H9 (cell line): ENCODE measurements around the gene MRPL14. TPM values are rescaled to one million over a fixed set of nuclear protein-coding genes. Genes with fewer than 3 reads are reported as not detected.

ENCODE experiments used
- DNase-seq: peaks from one replicate; pipeline ENCODE4 v3.0.0-alpha.2; 2017
- H2AFZ ChIP-seq: one replicate; pipeline ENCODE4 v1.6.1; 2013; ENCODE audit warnings: mild to moderate bottlenecking, low read length, control low read depth, moderate library complexity
- H2AK5ac ChIP-seq: 2 replicates; pipeline ENCODE4 v1.6.1; 2013; ENCODE audit warnings: low read length, control low read depth, mixed read lengths; ENCODE audit not compliant: insufficient read length
- H2BK120ac ChIP-seq: one replicate; pipeline ENCODE4 v1.6.1; 2013; ENCODE audit warnings: low read depth, mild to moderate bottlenecking, low read length, control low read depth, inconsistent platforms; ENCODE audit not compliant: poor library complexity, severe bottlenecking
- H2BK12ac ChIP-seq: 2 replicates; pipeline ENCODE4 v1.6.1; 2013; ENCODE audit warnings: low read length, control low read depth, mixed read lengths, low read depth; ENCODE audit not compliant: insufficient read length
- H2BK15ac ChIP-seq: 2 replicates; pipeline ENCODE4 v1.6.1; 2013; ENCODE audit warnings: low read depth, low read length, control low read depth
- H2BK20ac ChIP-seq: one replicate; pipeline ENCODE4 v1.6.1; 2013; ENCODE audit warnings: low read depth, mild to moderate bottlenecking, low read length, control low read depth, inconsistent platforms; ENCODE audit not compliant: poor library complexity, severe bottlenecking
- H2BK5ac ChIP-seq: 2 replicates; pipeline ENCODE4 v1.6.1; 2013; ENCODE audit warnings: low read length, control low read depth, mixed read lengths; ENCODE audit not compliant: insufficient read length
- H3K14ac ChIP-seq: 2 replicates; pipeline ENCODE4 v1.6.1; 2013; ENCODE audit warnings: low read length, control low read depth; ENCODE audit not compliant: insufficient read depth
- H3K18ac ChIP-seq: 2 replicates; pipeline ENCODE4 v1.6.1; 2013; ENCODE audit warnings: low read depth, mild to moderate bottlenecking, mixed read lengths, low read length, control low read depth; ENCODE audit not compliant: insufficient read length
- H3K23ac ChIP-seq: 2 replicates; pipeline ENCODE4 v1.6.1; 2013; ENCODE audit warnings: low read length, control low read depth, mixed read lengths, low read depth; ENCODE audit not compliant: insufficient read length
- H3K23me2 ChIP-seq: 2 replicates; pipeline ENCODE4 v1.6.1; 2013; ENCODE audit warnings: low read depth, mild to moderate bottlenecking, mixed read lengths, low read length, control low read depth; ENCODE audit not compliant: insufficient read length, poor library complexity, severe bottlenecking
- H3K27ac ChIP-seq: 2 replicates; pipeline ENCODE4 v1.5.1; 2013; ENCODE audit warnings: low read length, control low read depth, mixed read lengths, low read depth; ENCODE audit not compliant: insufficient read length
- H3K27me3 ChIP-seq: 2 replicates; pipeline ENCODE4 v1.6.1; 2013; ENCODE audit warnings: low read length, control low read depth, inconsistent platforms; ENCODE audit not compliant: insufficient read depth
- H3K4ac ChIP-seq: 2 replicates; pipeline ENCODE4 v1.6.1; 2013; ENCODE audit warnings: low read depth, mild to moderate bottlenecking, control low read depth, inconsistent platforms, low read length, moderate library complexity
- H3K4me1 ChIP-seq: 2 replicates; pipeline ENCODE4 v1.6.1; 2013; ENCODE audit warnings: low read length, control low read depth, inconsistent platforms; ENCODE audit not compliant: insufficient read depth
- H3K4me2 ChIP-seq: 2 replicates; pipeline ENCODE4 v1.6.1; 2013; ENCODE audit warnings: low read length, control low read depth, mixed read lengths; ENCODE audit not compliant: insufficient read length, insufficient read depth
- H3K56ac ChIP-seq: 2 replicates; pipeline ENCODE4 v1.6.1; 2013; ENCODE audit warnings: low read depth, mild to moderate bottlenecking, mixed read lengths, low read length, control low read depth; ENCODE audit not compliant: insufficient read length
- H3K79me1 ChIP-seq: 2 replicates; pipeline ENCODE4 v1.6.1; 2013; ENCODE audit warnings: low read depth, mild to moderate bottlenecking, moderate library complexity, low read length, control low read depth, inconsistent platforms; ENCODE audit not compliant: insufficient read depth, poor library complexity, severe bottlenecking
- H3K79me2 ChIP-seq: 2 replicates; pipeline ENCODE4 v1.6.1; 2013; ENCODE audit warnings: low read length, control low read depth, inconsistent platforms; ENCODE audit not compliant: insufficient read depth
- H3K9ac ChIP-seq: 2 replicates; pipeline ENCODE4 v1.6.1; 2013; ENCODE audit warnings: low read length, control low read depth, mixed read lengths; ENCODE audit not compliant: insufficient read length; ENCODE audit errors: extremely low read depth
- H3K9me3 ChIP-seq: one replicate; pipeline ENCODE4 v1.6.1; 2013; ENCODE audit warnings: low read depth, low read length, inconsistent platforms; ENCODE audit not compliant: control insufficient read depth
- H3T11ph ChIP-seq: one replicate; pipeline ENCODE4 v1.6.1; 2013; ENCODE audit warnings: mild to moderate bottlenecking, low read length, control low read depth, inconsistent platforms
- H4K20me1 ChIP-seq: one replicate; pipeline ENCODE4 v1.6.1; 2013; ENCODE audit not compliant: control insufficient read depth, insufficient read length, insufficient read depth
- H4K5ac ChIP-seq: 2 replicates; pipeline ENCODE4 v1.6.1; 2013; ENCODE audit warnings: low read depth, mild to moderate bottlenecking, mixed read lengths, low read length, control low read depth; ENCODE audit not compliant: insufficient read length
- H4K8ac ChIP-seq: replicated peaks from 2 replicates; pipeline ENCODE4 v1.6.1; 2013; ENCODE audit warnings: low read length, control low read depth, mixed read lengths, low read depth; ENCODE audit not compliant: insufficient read length
- H4K91ac ChIP-seq: 2 replicates; pipeline ENCODE4 v1.6.1; 2013; ENCODE audit warnings: low read depth, mild to moderate bottlenecking, moderate library complexity, mixed read lengths, low read length, control low read depth; ENCODE audit not compliant: insufficient read length
- H3K27ac Mint-ChIP-seq, 3 experiments: 2 replicates in 2 of 3; 3 replicates in 1 of 3; pipeline ENCODE4 v1.8.0; 2020 to 2021; ENCODE audit warnings: mixed read lengths in 3 of 3, mild to moderate bottlenecking in 1 of 3, moderate library complexity in 1 of 3
- H3K27me3 Mint-ChIP-seq: 2 replicates; pipeline ENCODE4 v1.8.0; 2021; ENCODE audit warnings: low read depth, mild to moderate bottlenecking, moderate library complexity, mixed read lengths
- H3K36me3 Mint-ChIP-seq, 3 experiments: 2 replicates in 2 of 3; 3 replicates in 1 of 3; pipeline ENCODE4 v1.8.0; 2020 to 2021; ENCODE audit warnings: low read depth in 3 of 3, mixed read lengths in 3 of 3; ENCODE audit not compliant: insufficient read depth in 1 of 3
- H3K4me1 Mint-ChIP-seq, 2 experiments: 2 replicates each; pipeline ENCODE4 v1.8.0; 2020; ENCODE audit warnings: mixed read lengths in 2 of 2
- H3K4me3 Mint-ChIP-seq, 2 experiments: 2 replicates in 1 of 2; 3 replicates in 1 of 2; pipeline ENCODE4 v1.8.0; 2020 to 2021; ENCODE audit warnings: mild to moderate bottlenecking in 2 of 2, mixed read lengths in 2 of 2, moderate library complexity in 1 of 2
- H3K9me3 Mint-ChIP-seq, 2 experiments: 2 replicates in 1 of 2; 3 replicates in 1 of 2; pipeline ENCODE4 v1.8.0; 2020; ENCODE audit warnings: mild to moderate bottlenecking in 2 of 2, mixed read lengths in 2 of 2, moderate library complexity in 1 of 2
- CTCF ChIP-seq: fragments of 200-600 bp; sonication (generic); conservative IDR thresholded peaks from 3 replicates; pipeline ENCODE4 v1.8.0; 2021; ENCODE audit warnings: antibody characterized with exemption, mild to moderate bottlenecking
- WGBS: extraction: QIAGEN DNeasy Blood & Tissue Kit; methylation state at CpG from one replicate; pipeline ENCODE4 v1.1.7; 2013; ENCODE audit warnings: missing lambda C conversion rate, low lambda C conversion rate, mixed read lengths; ENCODE audit not compliant: insufficient read length; ENCODE audit errors: extremely low coverage; 5-methylcytosine and 5-hydroxymethylcytosine counted together
- total RNA-seq: library from RNA; stranded (reverse); gene quantifications from 2 replicates; pipeline ENCODE4 v1.2.1, GENCODE V29; 2021

MRPL14 gene
- total RNA-seq, 1 experiment from 2014 or later: 80.1 TPM

- Histone ChIP-seq H4K8ac (no peak overlapping the region), H3K27me3 (no peaks in the 10 kb centered on the region), H4K91ac (no peak overlapping the region), H2BK5ac (no peak overlapping the region), H3K79me1 (no peaks in the 10 kb centered on the region), H3K56ac (no peak overlapping the region), H3K9me3 (no peaks in the 10 kb centered on the region), H2BK120ac (no peak overlapping the region), H2AFZ (no peak overlapping the region), H4K5ac (no peak overlapping the region), H3K27ac (no peak overlapping the region), H2BK12ac (no peak overlapping the region), H3K4ac (no peak overlapping the region), H3K4me2 (no peak overlapping the region), H3K9ac (no peak overlapping the region), H3T11ph (no peak overlapping the region), H3K14ac (no peak overlapping the region), H3K79me2 (no peaks in the 10 kb centered on the region), H2BK20ac (no peak overlapping the region), H4K20me1 (no peaks in the 10 kb centered on the region), H3K4me1 (peaks cover 2% of the 10 kb centered on the region; the same call in 1 of the 2 replicates), H2AK5ac (no peak overlapping the region), H2BK15ac (no peak overlapping the region), H3K23ac (no peak overlapping the region), H3K18ac (no peak overlapping the region), H3K23me2 (no peaks in the 10 kb centered on the region)
- Mint-ChIP-seq H3K4me3 (no peak overlapping the region), H3K27me3 (peaks cover 12% of the 10 kb centered on the region), H3K4me1 (peaks cover 28 to 29% of the 10 kb centered on the region in 2 experiments), H3K9me3 (peaks cover 0 to 3% of the 10 kb centered on the region in 2 experiments; a peak in 1 of 5 replicates), H3K36me3 (peaks cover 0 to 5% (median 2%) of the 10 kb centered on the region in 3 experiments; a peak in 3 of 7 replicates), H3K27ac (no peak overlapping the region)
- DNase-seq: no peak
- no CpG with 5 or more reads among the region's 3 CpGs for WGBS
- no peak for TF ChIP-seq CTCF
Measured at GRCh38 chr6:44064948-44065272, 62.3 kb downstream of the MRPL14 start.
